A549 (cell line): ENCODE measurements around the gene NRXN3. TPM values are rescaled to one million over a fixed set of nuclear protein-coding genes. Genes with fewer than 3 reads are reported as not detected.

Experiments
- ATAC-seq, 2 experiments: fragments of 200-7000 bp in 1 of 2; fragments of >200 bp in 1 of 2; cut with Nextera tagmentation in 1 of 2; cut with Tn5 transposase in 1 of 2; 3 replicates each; pipeline versions ENCODE4 v1.8.0 to v1.9.1; 2018 to 2020; ENCODE audit warnings: mild to moderate bottlenecking in 1 of 2, moderate library complexity in 1 of 2
- CTCF ChIA-PET: fragments of 300-600 bp; sonication (Branson Sonifier 250); formaldehyde crosslinking; extraction: SDS; loops from one replicate; lab custom pipeline; 2021; ENCODE audit warnings: antibody characterized with exemption, inconsistent platforms; lab: Yijun Ruan, JAX
- POLR2A ChIA-PET: fragments of 350-600 bp; formaldehyde crosslinking; extraction: SDS; loops from one replicate; lab custom pipeline; 2021; ENCODE audit warnings: antibody characterized with exemption, inconsistent platforms; lab: Yijun Ruan, JAX
- DNase-seq, 2 experiments: peaks; one replicate each; pipeline versions ENCODE4 v3.0.0 to v3.0.0-alpha.2; 2011 to 2016; ENCODE audit warnings: low read depth in 1 of 2, low spot score in 1 of 2
- FAIRE-seq: peaks from 2 replicates; lab custom pipeline; 2011; peaks lifted over from hg19 to GRCh38; lab: Jason Lieb, UNC
- H3K27ac ChIP-seq, 2 experiments: fragments of >200 bp; sonication (Bioruptor Twin); formaldehyde crosslinking; 3 replicates each; pipeline ENCODE4 v1.5.1; 2016 to 2017
- H3K4me1 ChIP-seq: fragments of >200 bp; sonication (Bioruptor Twin); formaldehyde crosslinking; 3 replicates; pipeline ENCODE4 v1.6.1; 2016
- H3K4me2 ChIP-seq: fragments of >200 bp; sonication (Bioruptor Twin); formaldehyde crosslinking; 3 replicates; pipeline ENCODE4 v1.6.1; 2016
- H3K4me3 ChIP-seq: fragments of >200 bp; sonication (Bioruptor Twin); formaldehyde crosslinking; 3 replicates; pipeline ENCODE4 v1.5.1; 2016
- H3K9me3 ChIP-seq: fragments of >200 bp; sonication (Bioruptor Twin); formaldehyde crosslinking; 3 replicates; pipeline ENCODE4 v1.6.1; 2016
- CBX2 ChIP-seq: fragments of 200-600 bp; sonication (generic); IDR thresholded peaks from 2 replicates; pipeline ENCODE4 v1.6.1; 2016; ENCODE audit warnings: low read depth, mild to moderate bottlenecking, borderline replicate concordance
- CEBPB ChIP-seq, 2 experiments: fragments of >200 bp in 1 of 2; sonication (Bioruptor Twin) in 1 of 2; formaldehyde crosslinking in 1 of 2; IDR thresholded peaks; 2 replicates each; pipeline ENCODE4 v1.6.1; 2012 to 2016
- EHF ChIP-seq: fragments of 250-450 bp; sonication (Bioruptor Pico); IDR thresholded peaks from 2 replicates; pipeline ENCODE4 v1.5.0; 2020; ENCODE audit warnings: mild to moderate bottlenecking
- EHMT2 ChIP-seq: fragments of 200-600 bp; sonication (generic); IDR thresholded peaks from 2 replicates; pipeline ENCODE4 v1.6.1; 2016; ENCODE audit warnings: antibody characterized with exemption, low read depth, mild to moderate bottlenecking, moderate library complexity
- EP300 ChIP-seq, 2 experiments: fragments of >200 bp; sonication (Bioruptor Twin); formaldehyde crosslinking; IDR thresholded peaks; 2 replicates in 1 of 2; 3 replicates in 1 of 2; pipeline ENCODE4 v1.6.1; 2016 to 2017
- ESRRA ChIP-seq: fragments of 150-350 bp; IDR thresholded peaks from 2 replicates; pipeline ENCODE4 v1.6.1; 2014; ENCODE audit warnings: mild to moderate bottlenecking, low read length, borderline replicate concordance
- FOSB ChIP-seq: fragments of 250-450 bp; sonication (Bioruptor Pico); IDR thresholded peaks from 2 replicates; pipeline ENCODE4 v1.5.0; 2020; ENCODE audit warnings: mild to moderate bottlenecking, moderate library complexity
- FOSL2 ChIP-seq, 2 experiments: fragments of 450-650 bp in 1 of 2; fragments of >200 bp in 1 of 2; sonication (Bioruptor Twin) in 1 of 2; formaldehyde crosslinking; IDR thresholded peaks; 2 replicates each; pipeline versions ENCODE4 v1.5.0 to v1.6.1; 2016 to 2020; ENCODE audit warnings: mild to moderate bottlenecking in 1 of 2, moderate library complexity in 1 of 2
- FOXS1 ChIP-seq: fragments of 250-450 bp; sonication (Bioruptor Pico); IDR thresholded peaks from 2 replicates; pipeline ENCODE4 v1.5.0; 2020; ENCODE audit warnings: mild to moderate bottlenecking, moderate library complexity
- HOXB13 ChIP-seq: fragments of 250-450 bp; sonication (Bioruptor Pico); IDR thresholded peaks from 2 replicates; pipeline ENCODE4 v1.5.0; 2020; ENCODE audit warnings: low read depth, mild to moderate bottlenecking, moderate library complexity
- HOXB5 ChIP-seq: fragments of 250-450 bp; sonication (Bioruptor Pico); IDR thresholded peaks from 2 replicates; pipeline ENCODE4 v1.5.0; 2020; ENCODE audit warnings: mild to moderate bottlenecking, moderate library complexity
- MAFK ChIP-seq: fragments of 450-650 bp; IDR thresholded peaks from 2 replicates; pipeline ENCODE4 v1.6.1; 2014; ENCODE audit not compliant: partially characterized antibody
- MAZ ChIP-seq: fragments of 150-350 bp; IDR thresholded peaks from 2 replicates; pipeline ENCODE4 v1.6.1; 2014; ENCODE audit warnings: antibody characterized with exemption, low read depth, low read length, borderline replicate concordance
- MYC ChIP-seq: IDR thresholded peaks from 2 replicates; pipeline ENCODE4 v1.6.1; 2012; ENCODE audit warnings: mild to moderate bottlenecking, inconsistent platforms, low read length, improper control_type of control experiment, borderline replicate concordance
- NFE2L2 ChIP-seq: fragments of 150-350 bp; conservative IDR thresholded peaks from 2 replicates; pipeline ENCODE4 v1.6.1; 2014; ENCODE audit warnings: low read length
- NPAS2 ChIP-seq: fragments of 250-450 bp; sonication (Bioruptor Pico); IDR thresholded peaks from 2 replicates; pipeline ENCODE4 v1.8.0; 2022; ENCODE audit warnings: mild to moderate bottlenecking, moderate library complexity, borderline replicate concordance
- RARB ChIP-seq: fragments of 250-450 bp; sonication (Bioruptor Pico); IDR thresholded peaks from 2 replicates; pipeline ENCODE4 v1.8.0; 2021; ENCODE audit warnings: mild to moderate bottlenecking, moderate library complexity
- RCOR1 ChIP-seq: fragments of 150-350 bp; IDR thresholded peaks from 2 replicates; pipeline ENCODE4 v1.6.1; 2014; ENCODE audit warnings: antibody characterized with exemption, low read length, low read depth
- SREBF2 ChIP-seq: fragments of 450-650 bp; IDR thresholded peaks from 2 replicates; pipeline ENCODE4 v1.6.1; 2014; ENCODE audit warnings: mild to moderate bottlenecking, moderate library complexity
- ZC3H11A ChIP-seq: fragments of 450-650 bp; IDR thresholded peaks from 2 replicates; pipeline ENCODE4 v1.6.1; 2014; ENCODE audit warnings: antibody characterized with exemption, mild to moderate bottlenecking
- ZNF302 ChIP-seq: fragments of 250-450 bp; sonication (Bioruptor Pico); IDR thresholded peaks from 2 replicates; pipeline ENCODE4 v1.9.0; 2021; ENCODE audit warnings: inconsistent platforms, mild to moderate bottlenecking, moderate library complexity
- WGBS: methylation state at CpG from one replicate; pipeline ENCODE4 v1.1.6; 2017; ENCODE audit errors: missing lambda C conversion rate; 5-methylcytosine and 5-hydroxymethylcytosine counted together
- polyA plus RNA-seq, 4 experiments: library from polyadenylated mRNA; depleted of rRNA in 3 of 4; stranded (reverse); fragments of >200 nt; fragmentation: RNase III in 1 of 4; extraction: RNeasy Plus Mini Kit Qiagen cat#74134 plus additional on column Dnase treatment in 1 of 4; gene quantifications; 2 replicates in 3 of 4; 3 replicates in 1 of 4; pipeline ENCODE4 v1.2.3, GENCODE V29; 2011 to 2017
- TF ChIP-seq, protein P1 (sequence below): fragments of 150-350 bp; IDR thresholded peaks from 2 replicates; pipeline ENCODE4 v1.6.1; 2014; ENCODE audit warnings: low read depth, mild to moderate bottlenecking, low read length
- TF ChIP-seq, protein P2 (sequence below): fragments of >200 bp; sonication (Bioruptor Twin); formaldehyde crosslinking; IDR thresholded peaks from 2 replicates; pipeline ENCODE4 v1.6.1; 2016
- TF ChIP-seq, protein P3 (sequence below): fragments of 450-650 bp; IDR thresholded peaks from 2 replicates; pipeline ENCODE4 v1.6.1; 2014; ENCODE audit warnings: antibody characterized with exemption
- TF ChIP-seq, protein P4 (sequence below): fragments of 250-450 bp; sonication (Bioruptor Pico); IDR thresholded peaks from 2 replicates; pipeline ENCODE4 v1.5.0; 2021; ENCODE audit warnings: mild to moderate bottlenecking, moderate library complexity, borderline replicate concordance
- TF ChIP-seq, protein P5 (sequence below): fragments of 250-450 bp; sonication (Bioruptor Pico); IDR thresholded peaks from 2 replicates; pipeline ENCODE4 v1.5.0; 2020; ENCODE audit warnings: low read depth, mild to moderate bottlenecking, moderate library complexity
- TF ChIP-seq, protein P6 (sequence below): fragments of >200 bp; sonication (Bioruptor Twin); formaldehyde crosslinking; IDR thresholded peaks from 3 replicates; pipeline ENCODE4 v1.6.1; 2016

Gene NRXN3
- polyA plus RNA-seq, 2 of the 4 experiments (the other 2 are of a cell fraction): 0.62 to 2.3 TPM

DNA sequence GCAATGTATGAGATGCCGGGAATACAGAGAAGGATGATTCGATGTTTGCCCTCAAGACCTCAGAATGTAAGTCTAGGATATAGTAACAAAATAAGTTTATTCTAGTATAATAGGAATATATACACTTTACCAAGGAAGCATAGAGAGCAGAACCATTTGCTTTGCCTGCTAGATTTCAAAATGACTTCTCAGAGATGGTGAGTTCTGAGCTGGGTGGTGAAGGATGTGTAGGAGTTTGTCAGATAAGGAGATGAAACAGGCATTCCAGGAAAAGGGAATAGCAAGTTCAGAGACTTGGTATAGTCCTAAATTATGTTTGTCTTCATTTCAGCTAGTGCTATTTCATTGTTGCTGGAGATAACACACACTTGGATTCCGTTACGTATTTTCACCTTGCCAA lies 1385.3 kb downstream of the NRXN3 start (continued):
- TF ChIP-seq, protein P1, sequence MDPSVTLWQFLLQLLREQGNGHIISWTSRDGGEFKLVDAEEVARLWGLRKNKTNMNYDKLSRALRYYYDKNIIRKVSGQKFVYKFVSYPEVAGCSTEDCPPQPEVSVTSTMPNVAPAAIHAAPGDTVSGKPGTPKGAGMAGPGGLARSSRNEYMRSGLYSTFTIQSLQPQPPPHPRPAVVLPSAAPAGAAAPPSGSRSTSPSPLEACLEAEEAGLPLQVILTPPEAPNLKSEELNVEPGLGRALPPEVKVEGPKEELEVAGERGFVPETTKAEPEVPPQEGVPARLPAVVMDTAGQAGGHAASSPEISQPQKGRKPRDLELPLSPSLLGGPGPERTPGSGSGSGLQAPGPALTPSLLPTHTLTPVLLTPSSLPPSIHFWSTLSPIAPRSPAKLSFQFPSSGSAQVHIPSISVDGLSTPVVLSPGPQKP: no peak
- TF ChIP-seq RCOR1: no peak
- no peak for TF ChIP-seq SREBF2
- TF ChIP-seq EP300 (IDR thresholded peaks at IDR 0.05): no peak

DNA sequence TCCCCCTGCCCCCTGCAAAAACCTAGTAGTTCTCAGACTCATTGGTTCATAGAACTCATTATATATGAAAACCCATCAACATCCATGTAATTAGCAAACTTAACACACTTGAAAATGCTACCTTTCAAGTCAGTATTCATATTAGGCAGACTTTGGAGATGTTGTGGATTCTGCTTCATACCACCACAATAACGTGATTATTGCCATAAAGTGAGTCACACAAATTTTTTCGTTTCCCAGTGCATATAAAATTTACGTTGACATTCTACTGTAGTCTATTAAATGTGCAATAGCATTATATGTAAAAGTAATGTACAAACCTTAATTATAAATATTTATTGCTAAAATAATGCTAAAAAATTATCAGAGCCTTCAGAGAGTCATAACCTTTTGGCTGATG lies 1387.1 kb downstream of the NRXN3 start:
- no peak overlapping the region for H3K27ac ChIP-seq
- 9% methylated on average over 3 of the region's 3 CpGs for WGBS
- ATAC-seq: no peak
- H3K4me3 ChIP-seq: no peak overlapping the region
- H3K4me1 ChIP-seq: peaks cover 8% of the 10 kb centered on the region; the same call in 2 of the 3 replicates
- ChIA-PET CTCF (no interaction called here), POLR2A (no interaction called here)
- H3K4me2 ChIP-seq: no peak overlapping the region
- FAIRE-seq: no peak
- no peaks in the 10 kb centered on the region for H3K9me3 ChIP-seq
- no peak for DNase-seq
- no peak for TF ChIP-seq FOXS1 (CRISPR knock-in tag)
- no peak for TF ChIP-seq NPAS2
- TF ChIP-seq MAFK: no peak
- no peak for TF ChIP-seq NFE2L2
- no peak for TF ChIP-seq EHF (CRISPR knock-in tag)
- TF ChIP-seq, protein P2, sequence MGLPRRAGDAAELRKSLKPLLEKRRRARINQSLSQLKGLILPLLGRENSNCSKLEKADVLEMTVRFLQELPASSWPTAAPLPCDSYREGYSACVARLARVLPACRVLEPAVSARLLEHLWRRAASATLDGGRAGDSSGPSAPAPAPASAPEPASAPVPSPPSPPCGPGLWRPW: no peak
- TF ChIP-seq ESRRA: no peak
- TF ChIP-seq MAZ: no peak
- TF ChIP-seq, protein P3, sequence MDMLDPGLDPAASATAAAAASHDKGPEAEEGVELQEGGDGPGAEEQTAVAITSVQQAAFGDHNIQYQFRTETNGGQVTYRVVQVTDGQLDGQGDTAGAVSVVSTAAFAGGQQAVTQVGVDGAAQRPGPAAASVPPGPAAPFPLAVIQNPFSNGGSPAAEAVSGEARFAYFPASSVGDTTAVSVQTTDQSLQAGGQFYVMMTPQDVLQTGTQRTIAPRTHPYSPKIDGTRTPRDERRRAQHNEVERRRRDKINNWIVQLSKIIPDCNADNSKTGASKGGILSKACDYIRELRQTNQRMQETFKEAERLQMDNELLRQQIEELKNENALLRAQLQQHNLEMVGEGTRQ: no peak
- TF ChIP-seq HOXB13 (CRISPR knock-in tag): no peak
- TF ChIP-seq CEBPB (IDR thresholded peaks at IDR 0.05): no peak
- no peak for TF ChIP-seq ZNF302
- TF ChIP-seq, protein P1: no peak
- no peak for TF ChIP-seq FOSL2 (IDR thresholded peaks at IDR 0.05)
- no peak for TF ChIP-seq FOSL2 (CRISPR knock-in tag; IDR thresholded peaks at IDR 0.05)
- no peak for TF ChIP-seq HOXB5
- TF ChIP-seq EP300 (IDR thresholded peaks at IDR 0.05): no peak
- TF ChIP-seq, protein P4, sequence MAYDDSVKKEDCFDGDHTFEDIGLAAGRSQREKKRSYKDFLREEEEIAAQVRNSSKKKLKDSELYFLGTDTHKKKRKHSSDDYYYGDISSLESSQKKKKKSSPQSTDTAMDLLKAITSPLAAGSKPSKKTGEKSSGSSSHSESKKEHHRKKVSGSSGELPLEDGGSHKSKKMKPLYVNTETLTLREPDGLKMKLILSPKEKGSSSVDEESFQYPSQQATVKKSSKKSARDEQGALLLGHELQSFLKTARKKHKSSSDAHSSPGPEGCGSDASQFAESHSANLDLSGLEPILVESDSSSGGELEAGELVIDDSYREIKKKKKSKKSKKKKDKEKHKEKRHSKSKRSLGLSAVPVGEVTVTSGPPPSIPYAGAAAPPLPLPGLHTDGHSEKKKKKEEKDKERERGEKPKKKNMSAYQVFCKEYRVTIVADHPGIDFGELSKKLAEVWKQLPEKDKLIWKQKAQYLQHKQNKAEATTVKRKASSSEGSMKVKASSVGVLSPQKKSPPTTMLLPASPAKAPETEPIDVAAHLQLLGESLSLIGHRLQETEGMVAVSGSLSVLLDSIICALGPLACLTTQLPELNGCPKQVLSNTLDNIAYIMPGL (CRISPR knock-in tag): no peak

DNA sequence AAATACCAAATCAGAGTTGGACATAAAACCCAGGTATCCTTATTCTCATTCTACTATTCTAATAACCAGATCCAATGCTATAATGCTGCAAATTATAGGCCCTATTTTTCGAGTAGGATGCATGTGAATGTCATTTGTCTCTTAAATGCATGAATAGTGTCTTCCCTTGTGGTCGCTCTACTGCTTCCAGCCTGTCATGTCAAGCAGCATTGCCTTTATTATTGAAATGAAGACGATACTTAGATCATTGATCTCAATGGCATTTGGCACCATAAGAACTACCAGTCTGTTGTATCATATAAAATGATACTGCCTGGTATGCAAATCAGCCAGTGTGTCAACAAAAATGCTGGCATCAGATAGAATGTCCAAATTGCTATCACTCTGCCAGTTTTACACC lies 1392.0 kb downstream of the NRXN3 start:
- Histone ChIP-seq H3K27ac (no peak overlapping the region), H3K4me2 (no peak overlapping the region), H3K4me1 (no peaks in the 10 kb centered on the region), H3K4me3 (no peak overlapping the region), H3K9me3 (no peaks in the 10 kb centered on the region)
- FAIRE-seq (no peak), DNase-seq (no peak), ATAC-seq (no peak)
- ChIA-PET CTCF (no interaction called here), POLR2A (no interaction called here)
- 20% methylated on average over 3 of the region's 3 CpGs for WGBS
- TF ChIP-seq FOSL2 (IDR thresholded peaks at IDR 0.05) (no peak), FOSL2 (CRISPR knock-in tag; IDR thresholded peaks at IDR 0.05) (no peak), CBX2 (no peak), ZNF302 (no peak), FOSB (CRISPR knock-in tag) (no peak), EP300 (IDR thresholded peaks at IDR 0.05) (no peak), EHF (CRISPR knock-in tag) (no peak), EHMT2 (no peak), ZC3H11A (no peak), MYC (no peak), MAFK (no peak), RARB (no peak), HOXB13 (CRISPR knock-in tag) (no peak)
- TF ChIP-seq, protein P5, sequence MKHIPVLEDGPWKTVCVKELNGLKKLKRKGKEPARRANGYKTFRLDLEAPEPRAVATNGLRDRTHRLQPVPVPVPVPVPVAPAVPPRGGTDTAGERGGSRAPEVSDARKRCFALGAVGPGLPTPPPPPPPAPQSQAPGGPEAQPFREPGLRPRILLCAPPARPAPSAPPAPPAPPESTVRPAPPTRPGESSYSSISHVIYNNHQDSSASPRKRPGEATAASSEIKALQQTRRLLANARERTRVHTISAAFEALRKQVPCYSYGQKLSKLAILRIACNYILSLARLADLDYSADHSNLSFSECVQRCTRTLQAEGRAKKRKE (CRISPR knock-in tag): no peak
- TF ChIP-seq, protein P2: no peak
- TF ChIP-seq, protein P6, sequence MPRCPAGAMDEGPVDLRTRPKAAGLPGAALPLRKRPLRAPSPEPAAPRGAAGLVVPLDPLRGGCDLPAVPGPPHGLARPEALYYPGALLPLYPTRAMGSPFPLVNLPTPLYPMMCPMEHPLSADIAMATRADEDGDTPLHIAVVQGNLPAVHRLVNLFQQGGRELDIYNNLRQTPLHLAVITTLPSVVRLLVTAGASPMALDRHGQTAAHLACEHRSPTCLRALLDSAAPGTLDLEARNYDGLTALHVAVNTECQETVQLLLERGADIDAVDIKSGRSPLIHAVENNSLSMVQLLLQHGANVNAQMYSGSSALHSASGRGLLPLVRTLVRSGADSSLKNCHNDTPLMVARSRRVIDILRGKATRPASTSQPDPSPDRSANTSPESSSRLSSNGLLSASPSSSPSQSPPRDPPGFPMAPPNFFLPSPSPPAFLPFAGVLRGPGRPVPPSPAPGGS: no peak
